Left hindlimb (tissue), 1 donor: Measurements from ENCODE around the gene POF1B.

Source experiments
- DNase-seq: peaks from one replicate; pipeline ENCODE4 v3.0.0-alpha.2; 2018

Gene POF1B

DNA sequence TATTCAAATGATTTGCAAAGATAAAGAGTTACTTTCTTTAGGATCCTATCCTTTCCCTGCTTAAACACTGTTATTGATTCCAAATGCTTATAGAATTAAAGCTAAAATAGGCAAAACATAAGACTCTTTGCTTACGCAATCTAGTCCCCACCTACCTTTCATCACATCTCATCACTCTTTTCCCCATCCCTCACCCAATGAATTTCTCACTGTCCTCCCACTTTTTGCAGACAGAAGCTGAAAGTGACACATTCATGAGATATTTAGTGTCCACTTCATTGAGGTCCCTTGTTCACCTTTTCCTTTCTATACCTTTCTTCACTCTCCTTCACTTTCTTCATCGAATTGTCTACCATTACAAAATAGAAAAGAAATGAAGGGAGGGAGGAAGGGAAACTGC is 136.3 kb downstream of the POF1B start:
- DNase-seq, result no peak
